OCI-LY7 (cell line): ENCODE data around the gene ADAM20. TPM values are rescaled to one million over a fixed set of nuclear protein-coding genes. Genes with fewer than 3 reads are reported as not detected.

ENCODE experiments used
- Bru-seq: library from RNA; stranded (reverse); fragments of 400-500 nt; gene quantifications from one replicate; lab custom pipeline; 2021; lab: Mats Ljungman, UMichigan
- BruChase-seq, 2 experiments: library from RNA; stranded (reverse); fragments of 400-500 nt; gene quantifications; one replicate each; lab custom pipeline; 2021; lab: Mats Ljungman, UMichigan
- BruUV-seq: library from RNA; stranded (reverse); fragments of 400-500 nt; replicated peaks from 2 replicates; lab custom pipeline; 2021; lab: Mats Ljungman, UMichigan
- CTCF ChIA-PET: fragments of 300-600 bp; sonication (Branson Sonifier 250); formaldehyde crosslinking; loops from one replicate; lab custom pipeline; 2022; ENCODE audit warnings: antibody characterized with exemption; ENCODE audit not compliant: unreplicated experiment; lab: Charles Lee
- POLR2A ChIA-PET: fragments of 300-600 bp; sonication (Branson Sonifier 250); formaldehyde crosslinking; loops from one replicate; lab custom pipeline; 2022; ENCODE audit warnings: antibody characterized with exemption; lab: Charles Lee
- DNase-seq: peaks from one replicate; pipeline ENCODE4 v3.0.0-alpha.2; 2015; ENCODE audit warnings: low spot score
- H2AFZ ChIP-seq: fragments of 200-600 bp; sonication (generic), shearing (Covaris generic); 2 replicates; pipeline ENCODE4 v1.6.1; 2014; ENCODE audit warnings: mild to moderate bottlenecking, antibody characterized with exemption, low read length, moderate library complexity
- H3K27ac ChIP-seq: fragments of 200-600 bp; sonication (generic); 2 replicates; pipeline ENCODE4 v1.5.1; 2014; ENCODE audit warnings: mixed run types, low read depth, mild to moderate bottlenecking, moderate library complexity, low read length, inconsistent platforms; ENCODE audit not compliant: poor library complexity, severe bottlenecking
- H3K36me3 ChIP-seq: fragments of 200-600 bp; sonication (generic); 2 replicates; pipeline ENCODE4 v1.6.1; 2014; ENCODE audit warnings: mild to moderate bottlenecking, antibody characterized with exemption, low read length, moderate library complexity, mixed read lengths; ENCODE audit not compliant: insufficient read depth
- H3K4me1 ChIP-seq: fragments of 200-600 bp; sonication (generic); 2 replicates; pipeline ENCODE4 v1.5.1; 2014; ENCODE audit warnings: mild to moderate bottlenecking, low read length; ENCODE audit not compliant: insufficient read depth, poor library complexity, severe bottlenecking
- H3K4me2 ChIP-seq: fragments of 200-600 bp; sonication (generic); 2 replicates; pipeline ENCODE4 v1.6.1; 2014; ENCODE audit warnings: mild to moderate bottlenecking, low read length
- H3K4me3 ChIP-seq: fragments of 200-600 bp; sonication (generic); 2 replicates; pipeline ENCODE4 v1.5.1; 2014; ENCODE audit warnings: mild to moderate bottlenecking, low read depth, low read length; ENCODE audit not compliant: poor library complexity, severe bottlenecking
- H3K79me2 ChIP-seq: fragments of 200-600 bp; sonication (generic); 2 replicates; pipeline ENCODE4 v1.6.1; 2016; ENCODE audit warnings: low read depth, mild to moderate bottlenecking, low read length, moderate library complexity, mixed read lengths; ENCODE audit not compliant: insufficient read depth
- H3K9me2 ChIP-seq: fragments of 200-600 bp; sonication (generic); 2 replicates; pipeline ENCODE4 v1.6.1; 2016; ENCODE audit warnings: mild to moderate bottlenecking, low read length, mixed read lengths; ENCODE audit not compliant: insufficient read depth
- H3K9me3 ChIP-seq: fragments of 200-600 bp; sonication (generic); 2 replicates; pipeline ENCODE4 v1.6.1; 2014; ENCODE audit warnings: mild to moderate bottlenecking, mixed run types, low read length, mixed read lengths
- H4K20me1 ChIP-seq: fragments of 200-600 bp; sonication (generic); 2 replicates; pipeline ENCODE4 v1.6.1; 2014; ENCODE audit warnings: mild to moderate bottlenecking, antibody characterized with exemption, low read length, moderate library complexity, mixed read lengths; ENCODE audit not compliant: insufficient read depth
- CTCF ChIP-seq: fragments of 200-600 bp; sonication (generic); conservative IDR thresholded peaks from 2 replicates; pipeline ENCODE4 v1.5.1; 2014; ENCODE audit warnings: mild to moderate bottlenecking, antibody characterized with exemption, low read length, moderate library complexity, mixed read lengths
- EZH2phosphoT487 ChIP-seq: fragments of 200-600 bp; sonication (generic); IDR thresholded peaks from 2 replicates; pipeline ENCODE4 v1.6.1; 2018; ENCODE audit warnings: low read depth, borderline replicate concordance, mild to moderate bottlenecking, mixed run types, antibody characterized with exemption, low read length, moderate library complexity, mixed read lengths
- intact Hi-C: fragments of 100-400 bp; cut with micrococcal nuclease; formaldehyde crosslinking; loops from one replicate; pipeline ENCODE4 v1.10.0; 2022; ENCODE audit not compliant: unreplicated experiment
- long read RNA-seq: library from polyadenylated mRNA; stranded (forward); transcript quantifications from one replicate; pipeline ENCODE4 v2.0.0, GENCODE V29; 2022
- total RNA-seq, 2 experiments: library from RNA; depleted of rRNA in 1 of 2; stranded (reverse); fragments of >200 nt in 1 of 2; shearing (Covaris generic) in 1 of 2; gene quantifications; 2 replicates each; pipeline ENCODE4 v1.2.3, GENCODE V29; 2014 to 2022

ADAM20 gene
- total RNA-seq (2014; rRNA removed; shearing (Covaris generic)) (0.05 and 0.88 TPM in 2 replicates), total RNA-seq (2022) (0.23 and 0.30 TPM in 2 replicates), Bru-seq, nascent RNA (percentile 32 among the genes with signal in this experiment), BruChase-seq, experiment 1, labeled RNA remaining after a 6-hour chase (percentile 44 among the genes with signal in this experiment), BruChase-seq, experiment 2, labeled RNA remaining after a 2-hour chase (percentile 43 among the genes with signal in this experiment)
- long read RNA-seq: 0 reads

- H3K27ac ChIP-seq: no peak within 1 kb of the TSS
- no peak within 1 kb of the TSS for H3K4me2 ChIP-seq
- TF ChIP-seq EZH2phosphoT487 (no peak), CTCF (no peak)
- intact Hi-C loops: no loop called here
- H3K4me1 ChIP-seq: no peaks in the 10 kb centered on the region
- BruUV-seq: no TSS peak
- no peak within 1 kb of the TSS for H3K4me3 ChIP-seq
- no peaks in the 10 kb centered on the region for H4K20me1 ChIP-seq
- no peaks in the 10 kb centered on the region for H3K36me3 ChIP-seq
- H3K79me2 ChIP-seq: no peaks in the 10 kb centered on the region
- ChIA-PET POLR2A (interaction anchor here (0.7 kb wide), 1 partner anchor 1786 kb away, joined by 3 read pairs; no protein-coding TSS in a partner anchor), CTCF (no interaction called here)
- no peaks in the 10 kb centered on the region for H3K9me3 ChIP-seq
- no peak for DNase-seq
- no peaks in the 10 kb centered on the region for H3K9me2 ChIP-seq
- H2AFZ ChIP-seq: no peak within 1 kb of the TSS
These were observed at the start of gene ADAM20 for GRCh38 chr14:70534904-70535303. ADAM20 (minus strand) TSS chr14:70535004; CDS start chr14:70524757, 10,247 bp downstream.

GRCh38 chr14:70576891-70577290 is 42.1 kb upstream of the ADAM20 start:
- Histone ChIP-seq H3K9me2 (no peaks in the 10 kb centered on the region), H3K9me3 (no peaks in the 10 kb centered on the region), H3K79me2 (no peaks in the 10 kb centered on the region), H3K36me3 (peaks cover 30% of the 10 kb centered on the region), H2AFZ (no peak overlapping the region), H3K4me1 (no peaks in the 10 kb centered on the region), H3K27ac (no peak overlapping the region), H3K4me2 (no peak overlapping the region), H4K20me1 (no peaks in the 10 kb centered on the region), H3K4me3 (no peak overlapping the region)
- intact Hi-C loops: no loop called here
- CTCF ChIA-PET: no interaction called here
- TF ChIP-seq EZH2phosphoT487: no peak
- TF ChIP-seq CTCF: no peak
- no TSS peak for BruUV-seq
- no peak for DNase-seq
- POLR2A ChIA-PET: no interaction called here

GRCh38 chr14:70573050-70573449 is 38.2 kb upstream of the ADAM20 start:
- no peak for DNase-seq
- H3K9me2 ChIP-seq: no peaks in the 10 kb centered on the region
- POLR2A ChIA-PET: no interaction called here
- peaks cover 3% of the 10 kb centered on the region; the same call in 1 of the 2 replicates for H3K36me3 ChIP-seq
- BruUV-seq: no TSS peak
- CTCF ChIA-PET: no interaction called here
- no peaks in the 10 kb centered on the region for H3K79me2 ChIP-seq
- H2AFZ ChIP-seq: no peak overlapping the region
- H3K4me2 ChIP-seq: no peak overlapping the region
- intact Hi-C loops: no loop called here
- no peak overlapping the region for H3K27ac ChIP-seq
- H3K9me3 ChIP-seq: no peaks in the 10 kb centered on the region
- TF ChIP-seq CTCF (no peak), EZH2phosphoT487 (no peak)
- H3K4me1 ChIP-seq: no peaks in the 10 kb centered on the region
- no peaks in the 10 kb centered on the region for H4K20me1 ChIP-seq
- no peak overlapping the region for H3K4me3 ChIP-seq
